ENCODE data around the gene ASB8. TPM values are rescaled to one million over a fixed set of nuclear protein-coding genes. Genes with fewer than 3 reads are reported as not detected.
A peak's percentile ranks its signal among the peaks of the same experiment; 100 is the strongest.
"Not testable (repeated sequence)": the region's sequence is repeated elsewhere in the genome, so short reads cannot be mapped to it uniquely, and the experiment has no call there.

Gene ASB8
- total RNA-seq, 1 experiment from 2014 or later: 17.1 TPM

GRCh38 chr12:48156652-48157017, 680 bp downstream of the ASB8 start:
- ChIA-PET POLR2A (interaction anchor here (0.6 to 0.7 kb wide), 2 partner anchors 414 to 929 kb away, joined by 3 to 7 read pairs; no protein-coding TSS in a partner anchor), CTCF (no interaction called here)
- no peak for ATAC-seq
- TF ChIP-seq TCF7L2 (IDR thresholded peaks at IDR 0.05; ENCODE audit: low read depth, low read length): no peak
- TF ChIP-seq SIN3A (IDR thresholded peaks at IDR 0.05; ENCODE audit: borderline replicate concordance, insufficient read depth, low read depth, low read length): no peak
- no peak for TF ChIP-seq POLR2AphosphoS5 (IDR thresholded peaks at IDR 0.05; ENCODE audit: low read depth, low read length)
- TF ChIP-seq REST (IDR thresholded peaks at IDR 0.05; ENCODE audit: insufficient read depth in 1 of 2, low read depth in 2 of 2, low read length in 1 of 2): no peak
- no peak for TF ChIP-seq CTCF (IDR thresholded peaks at IDR 0.05)
- BruUV-seq (replicated peaks): no TSS peak
- Histone ChIP-seq H3K4me1 (ENCODE audit: control insufficient read depth, insufficient read depth, low read length) (peaks cover 10% of the 10 kb centered on the region; the same call in 1 of the 2 replicates), H3K4me3 (ENCODE audit: low read depth in 2 of 2, low read length in 2 of 2) (peak overlapping the region; percentile 98), H3K27me3 (ENCODE audit: control insufficient read depth, insufficient read depth, low read length) (no peaks in the 10 kb centered on the region), H3K27ac (ENCODE audit: low read length) (peak overlapping the region; percentile 88), H3K9me3 (ENCODE audit: control insufficient read depth, insufficient read depth, low read depth, low read length) (no peaks in the 10 kb centered on the region), H3K36me3 (ENCODE audit: control insufficient read depth, insufficient read depth, low read length) (no peaks in the 10 kb centered on the region; the same call in 1 of the 2 replicates)
- intact Hi-C loops (cut with micrococcal nuclease; ENCODE audit: unreplicated experiment): loop anchor here (10.0 kb wide), 1 partner anchor 52 kb away; the partner anchor contains the start of gene SENP1
- no peak for DNase-seq (ENCODE audit: low read depth, low spot score)
- in situ Hi-C loops (cut with HindIII; ENCODE audit: low pct_unique_long_range_greater_than_20kb, low sequenced_read_pairs): no loop called here

GRCh38 chr12:48155786-48156185, 1.5 kb downstream of the ASB8 start:
- ATAC-seq; H3K36me3 ChIP-seq (ENCODE audit: control insufficient read depth, insufficient read depth, low read length); H3K4me3 ChIP-seq (ENCODE audit: low read depth in 2 of 2, low read length in 2 of 2); H3K4me1 ChIP-seq (ENCODE audit: control insufficient read depth, insufficient read depth, low read length); H3K27ac ChIP-seq (ENCODE audit: low read length); H3K9me3 ChIP-seq (ENCODE audit: control insufficient read depth, insufficient read depth, low read depth, low read length); DNase-seq (ENCODE audit: low read depth, low spot score); POLR2A ChIA-PET; in situ Hi-C loops (cut with HindIII; ENCODE audit: low pct_unique_long_range_greater_than_20kb, low sequenced_read_pairs); CTCF ChIA-PET; BruUV-seq (replicated peaks); H3K27me3 ChIP-seq (ENCODE audit: control insufficient read depth, insufficient read depth, low read length): not testable (repeated sequence)
- intact Hi-C loops (cut with micrococcal nuclease; ENCODE audit: unreplicated experiment): loop anchor here (10.0 kb wide), 1 partner anchor 51 kb away; the partner anchor contains the start of gene SENP1

- H3K27ac ChIP-seq (ENCODE audit: low read length): no peak overlapping the region
- TF ChIP-seq TCF7L2 (IDR thresholded peaks at IDR 0.05; ENCODE audit: low read depth, low read length) (no peak), POLR2AphosphoS5 (IDR thresholded peaks at IDR 0.05; ENCODE audit: low read depth, low read length) (no peak), CTCF (IDR thresholded peaks at IDR 0.05) (no peak), REST (IDR thresholded peaks at IDR 0.05; ENCODE audit: insufficient read depth in 1 of 2, low read depth in 2 of 2, low read length in 1 of 2) (no peak), SIN3A (IDR thresholded peaks at IDR 0.05; ENCODE audit: borderline replicate concordance, insufficient read depth, low read depth, low read length) (no peak)
- H3K9me3 ChIP-seq (ENCODE audit: control insufficient read depth, insufficient read depth, low read depth, low read length): no peaks in the 10 kb centered on the region
- in situ Hi-C loops (cut with HindIII; ENCODE audit: low pct_unique_long_range_greater_than_20kb, low sequenced_read_pairs) (no loop called here), intact Hi-C loops (cut with micrococcal nuclease; ENCODE audit: unreplicated experiment) (loop anchor here (10.0 kb wide), 1 partner anchor 46 kb away; the partner anchor contains the start of gene SENP1)
- CTCF ChIA-PET: no interaction called here
- peaks cover under 1% of the 10 kb centered on the region; the same call in 1 of the 2 replicates for H3K4me1 ChIP-seq (ENCODE audit: control insufficient read depth, insufficient read depth, low read length)
- DNase-seq (ENCODE audit: low read depth, low spot score): no peak
- no peak for ATAC-seq
- no peaks in the 10 kb centered on the region for H3K27me3 ChIP-seq (ENCODE audit: control insufficient read depth, insufficient read depth, low read length)
- H3K36me3 ChIP-seq (ENCODE audit: control insufficient read depth, insufficient read depth, low read length): peaks cover under 1% of the 10 kb centered on the region; the same call in 1 of the 2 replicates
- POLR2A ChIA-PET: no interaction called here
- BruUV-seq (replicated peaks): no TSS peak
- H3K4me3 ChIP-seq (ENCODE audit: low read depth in 2 of 2, low read length in 2 of 2): no peak overlapping the region
These were observed 6.1 kb downstream of the ASB8 start for GRCh38 chr12:48151103-48151771.
